Heart right ventricle (tissue), 16 donors: ENCODE results near the gene BIRC6. TPM values are rescaled to one million over a fixed set of nuclear protein-coding genes. Genes with fewer than 3 reads are reported as not detected.

Experiments used
- ATAC-seq, 8 donors: fragments of 200-7000 bp; cut with Tn5 transposase; one replicate each; pipeline ENCODE4 v1.9.1; 2020; ENCODE audit warnings: mild to moderate bottlenecking in 8 of 8, moderate library complexity in 8 of 8, moderate number of reproducible peaks in 1 of 8
- DNase-seq, 2 donors: peaks; one replicate each; pipeline ENCODE4 v3.0.0-alpha.2; 2020
- H3K27ac ChIP-seq, 10 donors: fragments of 200-600 bp; sonication (generic) in 2 of 10; one replicate each; pipeline versions ENCODE4 v1.5.0 to v1.8.0; 2020 to 2022; ENCODE audit warnings: mild to moderate bottlenecking in 3 of 10
- H3K27me3 ChIP-seq, 7 donors: fragments of 200-600 bp; one replicate each; pipeline ENCODE4 v1.8.0; 2021 to 2022; ENCODE audit warnings: mild to moderate bottlenecking in 2 of 7
- H3K36me3 ChIP-seq, 9 donors: fragments of 200-600 bp; sonication (generic) in 1 of 9; one replicate each; pipeline versions ENCODE4 v1.5.0 to v1.8.0; 2020 to 2022; ENCODE audit warnings: mild to moderate bottlenecking in 2 of 9
- H3K4me1 ChIP-seq, 9 donors: fragments of 200-600 bp; sonication (generic) in 1 of 9; one replicate each; pipeline versions ENCODE4 v1.5.0 to v1.8.0; 2020 to 2022; ENCODE audit warnings: mild to moderate bottlenecking in 4 of 9
- H3K4me3 ChIP-seq, 10 donors: fragments of 200-600 bp; sonication (generic) in 2 of 10; one replicate each; pipeline versions ENCODE4 v1.5.0 to v1.8.0; 2020 to 2022; ENCODE audit warnings: mild to moderate bottlenecking in 7 of 10, moderate library complexity in 2 of 10
- H3K9me3 ChIP-seq, 11 donors: fragments of 200-600 bp in 10 of 11; sonication (generic) in 2 of 11; one replicate each; pipeline versions ENCODE4 v1.5.0 to v1.8.0; 2013 to 2022; ENCODE audit warnings: mild to moderate bottlenecking in 2 of 11, control low read depth in 1 of 11, moderate library complexity in 1 of 11
- CTCF ChIP-seq, 9 donors: fragments of 200-600 bp; sonication (generic) in 2 of 9; IDR thresholded peaks; one replicate each; pipeline versions ENCODE4 v1.5.0 to v1.8.0; 2021 to 2022; ENCODE audit warnings: antibody characterized with exemption in 9 of 9, mild to moderate bottlenecking in 5 of 9, moderate library complexity in 1 of 9
- WGBS, 2 donors: extraction: QIAGEN DNeasy Blood & Tissue Kit; methylation state at CpG; one replicate each; pipeline ENCODE4 v1.1.7; 2013; ENCODE audit warnings: inconsistent platforms in 1 of 2; 5-methylcytosine and 5-hydroxymethylcytosine counted together
- intact Hi-C, 10 donors: fragments of 100-400 bp; cut with DNase I; formaldehyde crosslinking; loops; one replicate each; pipeline versions ENCODE4 v1.11.1 to v1.14.2; 2022
- polyA plus RNA-seq, 2 donors: library from polyadenylated mRNA; stranded (reverse); fragments of 200-250 nt; gene quantifications; one replicate each; pipeline ENCODE4 v1.2.3, GENCODE V29; 2013
- total RNA-seq, 10 donors: library from RNA; stranded (reverse); fragmentation: NEBNext Ultra II Directional in 3 of 10; extraction: Animal tissue kit (Norgen Biotek cat#: 25700) in 3 of 10; gene quantifications; one replicate each; pipeline versions ENCODE4 v1.2.1 to v1.2.4, GENCODE V29; 2021 to 2023
- donor health status: Arrhythmogenic right ventricular cardiomyopathy.
- donor health status: ischemic (EF 13 %, LVEDD 7.1; RV severe dilation, severe dysfunction).
- donor health status: healthy with polysubstance abuse.
- donor health status: DM: no; HTN: yes; CAD: no.
- donor health status: DM: no; HTN: no; CAD: no.
- donor health status: ischemic (EF 25% LVEDD 6.9; RV normal size, moderate dysfunction).
- donor health status: ischemic (EF 25% LVEDD 5.7; RV mildly dilated, moderate dysfunction).
- donor health status: healthy.
- donor health status: DM: yes; HTN: yes; CAD: no.
- donor health status: Ischemic cardiomyopathy.
- donor health status: ischemic (EF 35%, LVEDD 5.7; RV mildly dilated, moderate dysfunction).
- donor health status: nonischemic (EF 11% LVEDD 7.7; RV severe dilation, severe dysfunction).
- donor health status: DM: yes; HTN: yes; CAD: no.
- donor health status: PGD.
- donor health status: ischemic (EF 29% LVEDD 5.4; RV normal size, mild dysfunction).
- donor health status: nonischemic (EF 23%, LVEDD 6.1; RV moderate dilation, normal function).

BIRC6 gene
- total and polyA plus RNA-seq, 12 donors: 12.8 to 64.0 (median 47.6) TPM

- Histone ChIP-seq H3K27ac (no peak overlapping the region), H3K4me3 (no peak overlapping the region), H3K36me3 (peaks cover 0 to 100% (median 73%) of the 10 kb centered on the region in 9 donors), H3K9me3 (no peaks in the 10 kb centered on the region), H3K4me1 (peaks cover 0 to 9% (median 0%) of the 10 kb centered on the region in 9 donors), H3K27me3 (no peaks in the 10 kb centered on the region)
- no peak for TF ChIP-seq CTCF (IDR thresholded peaks at IDR 0.05)
- DNase-seq (no peak), ATAC-seq (no peak)
- 77 to 79% methylated on average over 4 of the region's 4 CpGs for WGBS, 2 donors
- intact Hi-C loops: no loop called here
Observed at GRCh38 chr2:32482471-32482870, 125.6 kb downstream of the BIRC6 start.

- Histone ChIP-seq H3K4me3 (no peak overlapping the region), H3K4me1 (peaks cover 0 to 9% (median 0%) of the 10 kb centered on the region in 9 donors), H3K27me3 (no peaks in the 10 kb centered on the region), H3K36me3 (peaks cover 0 to 100% (median 70%) of the 10 kb centered on the region in 9 donors), H3K9me3 (no peaks in the 10 kb centered on the region), H3K27ac (no peak overlapping the region)
- intact Hi-C loops: no loop called here
- ATAC-seq (peak in 3 of 8 donors; percentile 24 to 51 (median 35)), DNase-seq (no peak)
- WGBS, 2 donors: 55 to 57% methylated on average over 4 of the region's 4 CpGs
- TF ChIP-seq CTCF (IDR thresholded peaks at IDR 0.05): no peak
Observed at GRCh38 chr2:32484937-32485336, 128.1 kb downstream of the BIRC6 start.

- no peak for TF ChIP-seq CTCF (IDR thresholded peaks at IDR 0.05)
- DNase-seq (no peak), ATAC-seq (no peak)
- H3K36me3 ChIP-seq: peaks cover 0 to 100% (median 65%) of the 10 kb centered on the region in 9 donors
- H3K27ac ChIP-seq: no peak overlapping the region
- no peak overlapping the region for H3K4me3 ChIP-seq
- H3K4me1 ChIP-seq: peaks cover 0 to 9% (median 0%) of the 10 kb centered on the region in 9 donors
- intact Hi-C loops: no loop called here
- H3K27me3 ChIP-seq: no peaks in the 10 kb centered on the region
- H3K9me3 ChIP-seq: no peaks in the 10 kb centered on the region
- 94 to 96% methylated on average over 3 of the region's 3 CpGs for WGBS, 2 donors
Observed at GRCh38 chr2:32485399-32485798, 128.6 kb downstream of the BIRC6 start.

GRCh38 chr2:32489061-32489460, 132.2 kb downstream of the BIRC6 start:
- 84 to 91% methylated on average over 2 of the region's 2 CpGs for WGBS, 2 donors
- intact Hi-C loops: no loop called here
- DNase-seq: no peak
- Histone ChIP-seq H3K27me3 (no peaks in the 10 kb centered on the region), H3K4me1 (peaks cover 0 to 9% (median 0%) of the 10 kb centered on the region in 9 donors), H3K27ac (no peak overlapping the region), H3K4me3 (no peak overlapping the region), H3K36me3 (peaks cover 0 to 100% (median 46%) of the 10 kb centered on the region in 9 donors), H3K9me3 (no peaks in the 10 kb centered on the region)
- TF ChIP-seq CTCF (IDR thresholded peaks at IDR 0.05): no peak
- no peak for ATAC-seq
